Left ventricle myocardium inferior (tissue), 1 donor: ENCODE results near the gene SLC29A2. TPM values are rescaled to one million over a fixed set of nuclear protein-coding genes. Genes with fewer than 3 reads are reported as not detected.

Experiments used
- DNase-seq: peaks from one replicate; pipeline ENCODE4 v3.0.0-alpha.2; 2020
- H3K27ac ChIP-seq: fragments of 200-600 bp; replicated peaks from 2 replicates; pipeline ENCODE4 v1.8.0; 2021
- H3K27me3 ChIP-seq: fragments of 200-600 bp; 2 replicates; pipeline ENCODE4 v1.8.0; 2021; ENCODE audit warnings: low read depth
- H3K36me3 ChIP-seq: fragments of 200-600 bp; 2 replicates; pipeline ENCODE4 v1.8.0; 2021
- H3K4me1 ChIP-seq: fragments of 200-600 bp; 2 replicates; pipeline ENCODE4 v1.8.0; 2021
- H3K4me3 ChIP-seq: fragments of 200-600 bp; 2 replicates; pipeline ENCODE4 v1.8.0; 2021; ENCODE audit warnings: mild to moderate bottlenecking, moderate library complexity
- H3K9me3 ChIP-seq: fragments of 200-600 bp; replicated peaks from 2 replicates; pipeline ENCODE4 v1.8.0; 2021
- intact Hi-C: fragments of 100-400 bp; cut with micrococcal nuclease; formaldehyde crosslinking; loops from one replicate; pipeline ENCODE4 v1.11.0; 2022
- total RNA-seq: library from RNA; stranded (reverse); fragmentation: NEBNext Ultra II Directional; extraction: Animal tissue kit (Norgen Biotek cat#: 25700); gene quantifications from one replicate; pipeline ENCODE4 v1.2.1, GENCODE V29; 2021
- TF ChIP-seq, protein P1 (sequence below): fragments of 200-600 bp; IDR thresholded peaks from 2 replicates; pipeline ENCODE4 v1.8.0; 2021; ENCODE audit warnings: antibody characterized with exemption, mild to moderate bottlenecking, borderline replicate concordance
- donor health status: DM: no; HTN: yes; CAD: no; lungs with severe emphysema.

SLC29A2 gene
- total RNA-seq, 1 donor from 2014 or later: 14.6 TPM

DNA sequence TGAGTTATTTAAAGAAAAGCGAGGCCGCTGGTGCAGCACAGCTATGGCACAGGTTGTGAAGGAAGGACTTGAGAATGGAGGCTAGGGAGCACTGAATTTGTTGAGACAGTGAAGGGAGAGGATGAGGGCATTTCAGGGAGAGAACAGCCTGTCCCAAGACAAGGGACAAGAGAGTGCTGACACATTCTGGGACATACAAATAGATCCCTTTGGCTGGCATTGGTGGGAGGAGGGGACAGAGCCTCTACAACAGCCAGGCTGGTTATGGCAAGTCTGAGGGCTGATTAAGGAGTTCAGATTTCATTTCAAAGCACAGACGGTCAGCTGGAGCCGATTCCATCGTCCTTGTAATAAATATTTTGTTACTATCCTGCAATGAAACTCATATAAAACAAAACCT, 1.7 kb upstream of the SLC29A2 start:
- TF ChIP-seq, protein P1, sequence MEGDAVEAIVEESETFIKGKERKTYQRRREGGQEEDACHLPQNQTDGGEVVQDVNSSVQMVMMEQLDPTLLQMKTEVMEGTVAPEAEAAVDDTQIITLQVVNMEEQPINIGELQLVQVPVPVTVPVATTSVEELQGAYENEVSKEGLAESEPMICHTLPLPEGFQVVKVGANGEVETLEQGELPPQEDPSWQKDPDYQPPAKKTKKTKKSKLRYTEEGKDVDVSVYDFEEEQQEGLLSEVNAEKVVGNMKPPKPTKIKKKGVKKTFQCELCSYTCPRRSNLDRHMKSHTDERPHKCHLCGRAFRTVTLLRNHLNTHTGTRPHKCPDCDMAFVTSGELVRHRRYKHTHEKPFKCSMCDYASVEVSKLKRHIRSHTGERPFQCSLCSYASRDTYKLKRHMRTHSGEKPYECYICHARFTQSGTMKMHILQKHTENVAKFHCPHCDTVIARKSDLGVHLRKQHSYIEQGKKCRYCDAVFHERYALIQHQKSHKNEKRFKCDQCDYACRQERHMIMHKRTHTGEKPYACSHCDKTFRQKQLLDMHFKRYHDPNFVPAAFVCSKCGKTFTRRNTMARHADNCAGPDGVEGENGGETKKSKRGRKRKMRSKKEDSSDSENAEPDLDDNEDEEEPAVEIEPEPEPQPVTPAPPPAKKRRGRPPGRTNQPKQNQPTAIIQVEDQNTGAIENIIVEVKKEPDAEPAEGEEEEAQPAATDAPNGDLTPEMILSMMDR: no peak
- no peaks in the 10 kb centered on the region for H3K9me3 ChIP-seq
- H3K4me3 ChIP-seq: peak overlapping the region; percentile 86
- peaks cover 54% of the 10 kb centered on the region for H3K27me3 ChIP-seq
- H3K27ac ChIP-seq: peak overlapping the region; percentile 95
- intact Hi-C loops: no loop called here
- peaks cover 48% of the 10 kb centered on the region for H3K4me1 ChIP-seq
- peak; percentile 50 for DNase-seq
- no peaks in the 10 kb centered on the region for H3K36me3 ChIP-seq

DNA sequence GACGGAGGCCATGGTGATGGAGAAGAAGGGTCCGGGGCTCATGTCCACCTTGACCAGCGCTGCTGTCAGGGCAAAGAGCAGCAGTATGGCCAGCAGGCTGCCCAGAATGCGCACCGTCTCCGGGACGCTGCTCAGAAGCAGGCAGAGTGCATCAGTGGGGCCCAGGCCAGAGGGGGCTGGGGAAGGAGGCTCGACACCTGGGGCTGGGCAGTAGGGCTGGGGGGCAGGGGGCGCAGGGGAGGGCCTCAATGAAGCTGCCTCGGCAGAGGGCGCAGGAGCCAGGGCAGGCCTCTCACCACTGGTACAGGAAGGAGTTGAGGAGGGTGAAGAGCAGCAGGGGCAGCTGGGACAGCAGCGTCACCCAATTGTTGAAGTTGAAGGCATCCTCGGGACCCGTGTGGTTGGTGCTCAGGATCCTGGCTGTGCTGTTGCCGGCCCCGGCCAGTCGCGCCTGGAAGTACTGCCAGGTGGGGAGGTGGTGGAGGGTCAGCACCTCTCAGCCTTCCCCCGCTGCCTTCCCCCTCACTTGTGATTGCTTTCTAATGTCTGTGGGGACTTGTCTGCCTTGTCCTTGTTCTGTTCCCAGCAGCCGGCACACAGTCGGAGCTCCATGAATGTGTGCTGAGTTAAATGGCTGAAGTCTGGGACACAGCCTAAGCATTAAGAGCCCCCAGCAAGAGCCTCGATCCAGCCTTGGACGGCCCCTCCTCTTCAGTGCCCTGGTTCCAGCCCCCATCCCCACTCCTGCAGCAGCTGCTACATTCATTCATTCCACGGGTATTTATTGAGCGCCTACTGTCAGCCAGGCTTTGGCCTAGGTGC, 2.3 kb downstream of the SLC29A2 start:
- intact Hi-C loops: no loop called here
- H3K27ac ChIP-seq: peak overlapping the region; percentile 95
- peaks cover 36% of the 10 kb centered on the region for H3K27me3 ChIP-seq
- DNase-seq: no peak
- peaks cover 48% of the 10 kb centered on the region for H3K4me1 ChIP-seq
- no peaks in the 10 kb centered on the region for H3K9me3 ChIP-seq
- H3K4me3 ChIP-seq: peak overlapping the region; percentile 86
- peaks cover 8% of the 10 kb centered on the region for H3K36me3 ChIP-seq
- TF ChIP-seq, protein P1: no peak

DNA sequence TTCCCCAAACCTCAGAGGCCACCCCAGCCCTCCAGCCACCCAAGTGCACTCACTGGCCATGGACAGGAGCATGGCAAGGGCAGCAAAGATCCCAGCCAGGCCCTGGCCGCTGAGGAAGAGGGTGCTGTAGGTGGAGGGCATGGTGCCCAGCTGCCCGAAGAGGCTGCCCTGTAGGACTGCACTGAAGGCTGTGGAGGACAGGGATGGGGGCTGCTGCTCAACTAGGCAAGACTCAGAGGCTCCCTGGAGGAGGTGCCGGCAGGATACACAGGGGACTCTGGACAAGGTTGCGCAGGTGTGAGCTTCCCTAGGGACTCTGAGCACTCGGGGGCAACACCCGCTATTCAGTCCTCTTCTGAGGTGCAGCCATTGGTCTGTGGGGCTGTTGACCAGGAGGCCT, 3.1 kb downstream of the SLC29A2 start:
- TF ChIP-seq, protein P1: no peak
- H3K4me3 ChIP-seq: no peak overlapping the region
- peaks cover 8% of the 10 kb centered on the region for H3K36me3 ChIP-seq
- DNase-seq: no peak
- H3K27me3 ChIP-seq: peaks cover 28% of the 10 kb centered on the region
- H3K9me3 ChIP-seq: no peaks in the 10 kb centered on the region
- H3K4me1 ChIP-seq: peaks cover 48% of the 10 kb centered on the region
- no peak overlapping the region for H3K27ac ChIP-seq
- intact Hi-C loops: no loop called here

DNA sequence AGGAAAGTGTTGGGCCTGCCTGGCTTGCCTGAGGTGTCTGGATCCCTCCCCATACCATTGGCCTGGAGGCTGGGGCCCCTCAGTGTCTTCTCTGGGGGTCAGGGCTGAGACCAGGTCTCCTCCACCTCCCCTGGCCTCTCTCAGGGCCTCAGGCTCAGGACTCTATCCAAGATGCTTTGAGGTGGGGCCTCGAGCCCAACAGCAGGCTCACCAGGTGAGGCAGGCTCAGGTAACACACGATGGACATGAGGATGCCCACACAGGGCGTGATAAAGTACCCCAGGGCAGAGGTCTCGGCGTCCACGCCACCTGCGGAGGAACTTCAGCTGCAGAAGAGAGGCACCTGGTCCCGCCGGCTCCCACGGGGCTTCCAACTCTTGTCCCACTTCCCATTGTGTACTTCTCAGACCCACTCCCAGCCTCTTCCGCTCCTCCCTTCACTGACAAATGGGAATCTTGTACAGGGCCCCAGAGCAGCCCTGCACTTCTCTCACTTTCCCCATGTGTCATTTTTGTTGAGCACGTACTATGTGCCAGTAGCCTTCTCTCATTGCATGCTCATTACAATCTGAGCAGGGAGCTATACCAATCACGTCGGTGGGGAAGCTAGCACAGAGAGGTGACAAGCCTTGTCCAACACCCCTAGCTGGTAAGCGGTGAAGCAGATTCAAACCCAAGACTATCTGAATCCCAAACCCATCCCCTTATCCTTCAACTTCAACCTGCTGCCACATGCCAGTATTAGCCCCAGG, 3.8 kb downstream of the SLC29A2 start:
- Histone ChIP-seq H3K4me1 (peaks cover 46% of the 10 kb centered on the region), H3K36me3 (peaks cover 8% of the 10 kb centered on the region), H3K4me3 (no peak overlapping the region), H3K27me3 (peaks cover 21% of the 10 kb centered on the region), H3K9me3 (no peaks in the 10 kb centered on the region), H3K27ac (no peak overlapping the region)
- no peak for DNase-seq
- intact Hi-C loops: no loop called here
- TF ChIP-seq, protein P1: no peak

DNA sequence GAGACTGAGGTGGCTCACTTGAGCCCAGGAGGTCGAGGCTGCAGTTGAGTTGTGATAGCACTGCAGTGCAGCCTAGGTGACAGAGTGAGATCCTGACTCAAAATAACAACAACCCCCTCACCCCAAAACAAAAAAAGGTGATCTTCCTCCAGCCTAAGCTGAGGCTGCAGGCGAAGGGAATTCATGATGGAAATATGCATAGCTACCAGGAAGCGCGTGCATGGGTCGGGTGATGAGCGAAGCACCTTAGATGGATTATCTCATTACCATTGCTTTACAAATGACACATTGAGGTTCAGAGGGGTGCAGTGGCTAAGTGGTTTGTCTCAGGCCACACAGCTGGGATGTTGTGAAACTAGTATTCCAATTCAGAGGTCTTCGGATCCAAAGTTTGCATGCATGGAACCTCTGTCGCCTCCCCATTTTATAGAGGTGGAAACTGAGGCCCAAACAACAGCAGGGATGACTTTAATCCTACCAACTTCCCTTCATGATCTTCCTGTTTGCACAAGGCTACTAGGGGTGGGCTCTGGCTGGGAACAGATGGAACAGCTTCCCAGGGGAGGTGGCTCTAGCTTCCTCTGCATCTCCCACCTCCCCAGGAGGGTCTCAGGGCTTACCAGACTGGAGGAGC, 4.6 kb downstream of the SLC29A2 start:
- Histone ChIP-seq H3K4me1 (peaks cover 38% of the 10 kb centered on the region), H3K36me3 (peaks cover 8% of the 10 kb centered on the region), H3K9me3 (no peaks in the 10 kb centered on the region), H3K4me3 (no peak overlapping the region), H3K27me3 (peaks cover 13% of the 10 kb centered on the region), H3K27ac (no peak overlapping the region)
- DNase-seq: no peak
- TF ChIP-seq, protein P1: no peak
- intact Hi-C loops: no loop called here
